ENCODE results near the gene HMG20A.

HMG20A gene

DNA sequence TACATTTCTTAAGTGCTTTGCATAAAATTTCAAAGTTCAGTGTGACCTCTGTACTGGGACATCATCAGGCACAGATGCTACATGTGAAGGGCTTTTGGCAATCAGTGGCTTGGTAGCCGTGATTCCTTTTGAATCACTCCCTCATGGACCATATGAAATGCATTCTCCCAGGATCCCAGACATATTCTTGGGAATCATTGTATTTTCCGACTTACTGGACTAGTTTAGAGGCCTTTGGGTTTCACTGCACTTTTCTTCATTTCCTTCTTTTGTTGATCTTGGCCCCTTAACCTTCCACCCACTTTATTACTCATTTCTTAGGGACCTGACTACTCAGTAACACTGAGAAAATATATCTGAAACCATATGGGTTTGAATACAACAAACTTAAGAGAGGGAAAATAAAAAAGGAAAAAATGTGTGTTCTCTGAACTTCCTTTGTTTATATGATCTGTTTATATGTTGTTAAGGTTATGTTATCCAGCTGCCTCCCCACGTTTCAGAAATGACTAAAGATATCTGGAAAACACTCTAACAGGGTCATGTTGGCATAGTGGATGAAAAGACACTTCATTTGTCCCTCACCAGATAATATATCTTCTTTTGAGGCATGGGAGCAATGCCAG is 35.1 kb downstream of the HMG20A start:
- in situ Hi-C loops (cut with HindIII; ENCODE audit: low pct_unique_long_range_greater_than_20kb, low sequenced_read_pairs), result no loop called here
- TF ChIP-seq JUND (IDR thresholded peaks at IDR 0.05; ENCODE audit: low read depth), result no peak
- DNase-seq (ENCODE audit: low read depth in 1 of 2, low spot score in 1 of 2), result no peak

DNA sequence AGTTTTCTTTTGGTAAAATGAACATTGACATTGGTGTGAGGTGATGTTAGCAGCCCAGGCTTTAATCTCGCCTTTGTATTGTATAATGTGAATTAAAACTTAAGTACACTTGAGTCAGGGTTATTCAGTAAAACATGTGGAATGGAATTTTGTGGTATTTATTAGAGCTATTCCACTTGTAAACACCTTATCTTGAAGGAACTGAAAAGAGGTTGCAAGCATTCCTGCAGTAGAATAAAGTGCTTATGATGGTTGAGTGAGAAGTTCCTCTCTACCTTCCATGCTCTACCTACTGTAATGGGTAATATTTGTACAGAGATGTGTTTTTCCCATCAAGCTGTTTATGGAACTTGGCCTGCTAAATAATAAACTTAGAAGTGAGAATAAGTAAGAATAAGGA is 36.1 kb downstream of the HMG20A start:
- in situ Hi-C loops (cut with HindIII; ENCODE audit: low pct_unique_long_range_greater_than_20kb, low sequenced_read_pairs), result no loop called here
- no peak for TF ChIP-seq JUND (IDR thresholded peaks at IDR 0.05; ENCODE audit: low read depth)
- no peak for DNase-seq (ENCODE audit: low read depth in 1 of 2, low spot score in 1 of 2)

DNA sequence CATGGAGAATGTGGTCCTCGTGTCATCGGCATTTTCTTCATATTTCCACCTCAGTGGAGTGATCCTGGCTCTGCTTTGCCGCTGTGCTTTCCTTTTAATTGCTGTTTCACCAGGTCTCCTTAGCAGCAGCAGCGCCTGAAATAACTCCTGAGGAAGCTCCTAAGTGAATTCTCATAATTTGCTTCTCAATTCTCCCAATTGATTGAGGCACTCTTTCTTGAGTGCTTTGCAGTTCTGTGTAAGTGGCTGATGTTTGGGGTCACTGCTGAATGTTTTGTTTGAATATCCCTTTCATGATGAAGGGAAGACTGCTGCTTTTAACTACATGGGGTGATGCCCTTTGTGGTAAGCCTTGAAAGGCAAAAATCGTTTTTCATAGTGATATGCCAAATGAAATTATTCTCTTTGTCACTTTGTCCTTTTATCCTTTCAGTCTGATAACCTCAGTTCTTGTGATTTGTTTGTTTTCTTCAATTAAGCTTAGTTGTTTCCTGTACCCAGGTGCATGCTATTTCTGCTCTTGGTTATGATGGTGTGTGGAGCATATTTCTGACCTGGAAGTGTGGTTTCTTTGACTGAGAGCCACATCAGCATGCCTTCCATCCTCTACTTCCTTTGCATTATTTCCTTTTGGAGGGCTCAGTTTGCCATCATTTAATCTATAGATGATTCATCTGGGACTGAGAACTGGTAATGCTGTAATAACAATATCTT is 36.7 kb downstream of the HMG20A start:
- TF ChIP-seq JUND (IDR thresholded peaks at IDR 0.05; ENCODE audit: low read depth), result no peak
- in situ Hi-C loops (cut with HindIII; ENCODE audit: low pct_unique_long_range_greater_than_20kb, low sequenced_read_pairs), result no loop called here
- DNase-seq (ENCODE audit: low read depth in 1 of 2, low spot score in 1 of 2), result no peak

DNA sequence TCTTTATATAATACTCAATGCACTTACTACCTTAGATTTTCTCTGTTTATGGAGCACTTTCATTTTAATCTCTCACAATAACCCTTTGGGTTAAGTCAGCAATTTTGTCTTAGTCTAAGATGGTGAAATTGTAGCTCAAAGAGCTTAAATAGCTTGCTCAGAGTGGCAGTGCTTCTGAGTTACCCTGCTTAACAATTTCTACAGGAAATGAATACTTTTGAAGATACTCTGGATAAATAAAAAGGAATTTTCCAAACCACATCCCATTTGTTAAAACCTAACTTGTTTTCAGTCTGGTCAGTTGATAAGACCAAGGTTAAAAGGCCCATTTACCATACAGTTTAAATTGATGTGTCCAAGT is 37.2 kb downstream of the HMG20A start:
- TF ChIP-seq JUND (IDR thresholded peaks at IDR 0.05; ENCODE audit: low read depth), result no peak
- in situ Hi-C loops (cut with HindIII; ENCODE audit: low pct_unique_long_range_greater_than_20kb, low sequenced_read_pairs), result no loop called here

DNA sequence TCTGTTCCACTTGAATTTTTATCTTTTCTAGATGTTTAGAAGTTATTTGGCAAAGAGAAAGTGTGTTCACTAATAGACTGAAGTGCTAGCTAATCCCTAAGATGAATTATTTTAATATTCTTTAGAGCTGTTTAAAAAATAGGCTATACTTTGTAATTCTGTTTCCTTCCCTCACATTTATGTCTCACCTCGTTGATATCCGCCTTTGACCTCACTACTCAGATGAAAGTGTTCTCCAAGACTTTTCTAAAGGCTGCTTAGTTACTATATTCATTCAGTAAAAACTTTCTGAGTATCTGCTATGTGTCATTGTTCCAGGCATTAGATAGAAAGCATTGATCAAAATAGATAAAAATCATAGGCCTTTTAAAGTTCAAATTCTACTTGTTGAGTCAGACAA is 38.3 kb downstream of the HMG20A start:
- in situ Hi-C loops (cut with HindIII; ENCODE audit: low pct_unique_long_range_greater_than_20kb, low sequenced_read_pairs), result no loop called here
- DNase-seq (ENCODE audit: low read depth in 1 of 2, low spot score in 1 of 2), result no peak
- TF ChIP-seq JUND (IDR thresholded peaks at IDR 0.05; ENCODE audit: low read depth), result no peak

More for the DNA sequence above, 37.2 kb downstream of the HMG20A start:
- DNase-seq (ENCODE audit: low read depth in 1 of 2, low spot score in 1 of 2), result no peak

DNA sequence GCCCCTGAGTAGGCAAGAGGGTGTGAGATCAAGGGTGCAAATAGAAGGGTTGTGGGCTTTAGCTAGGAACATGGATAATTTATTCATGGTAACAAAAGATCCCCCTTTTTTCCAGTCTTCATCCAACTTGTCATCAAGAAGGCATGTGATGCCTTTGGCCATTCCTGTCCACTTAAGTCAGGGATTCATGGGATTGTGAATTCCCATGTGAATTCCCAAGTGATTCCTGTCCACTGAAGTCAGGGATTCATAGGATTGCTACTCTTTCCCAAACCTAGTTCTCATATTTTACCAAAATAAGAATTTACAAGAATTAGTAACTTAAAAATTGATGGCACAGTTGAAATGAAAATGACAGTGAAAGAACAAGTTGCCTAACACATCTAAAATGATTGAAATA is 40.8 kb downstream of the HMG20A start:
- no peak for DNase-seq (ENCODE audit: low read depth in 1 of 2, low spot score in 1 of 2)
- in situ Hi-C loops (cut with HindIII; ENCODE audit: low pct_unique_long_range_greater_than_20kb, low sequenced_read_pairs), result no loop called here
- TF ChIP-seq JUND (IDR thresholded peaks at IDR 0.05; ENCODE audit: low read depth), result no peak

DNA sequence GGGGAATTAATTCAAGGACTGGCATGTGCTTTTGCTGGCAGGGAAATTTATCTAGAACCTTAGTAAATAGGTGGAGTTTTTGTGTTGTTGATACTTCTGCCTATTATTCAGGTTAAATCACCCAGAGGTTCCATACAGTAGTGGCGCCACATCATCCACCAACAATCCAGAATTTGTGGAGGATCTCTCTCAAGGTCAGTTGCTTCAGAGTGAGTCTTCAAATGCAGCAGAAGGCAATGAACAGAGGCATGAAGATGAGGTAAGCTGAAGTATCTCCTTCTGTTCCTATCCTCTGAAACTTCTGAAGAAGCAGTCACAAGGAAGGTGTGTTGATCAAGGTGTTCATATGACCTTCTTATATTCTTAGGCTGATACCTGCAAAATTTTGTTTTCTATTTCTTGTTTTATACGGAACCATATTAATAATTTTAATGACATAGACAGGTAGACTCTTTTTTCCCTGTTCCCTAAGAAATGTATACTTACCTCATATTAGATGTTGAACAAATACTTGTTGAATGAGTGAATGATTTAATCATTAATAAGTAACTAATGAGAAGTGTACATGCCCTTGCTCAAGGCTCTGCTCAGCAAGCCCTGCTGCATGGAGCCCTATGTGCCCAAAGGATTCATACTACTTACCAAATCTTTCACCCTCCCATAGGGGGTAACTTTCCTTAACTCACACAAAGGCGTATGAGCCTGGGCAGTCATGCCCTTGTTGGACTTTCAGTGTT is 43.6 kb downstream of the HMG20A start:
- TF ChIP-seq JUND (IDR thresholded peaks at IDR 0.05; ENCODE audit: low read depth), result no peak
- DNase-seq (ENCODE audit: low read depth in 1 of 2, low spot score in 1 of 2), result no peak
- in situ Hi-C loops (cut with HindIII; ENCODE audit: low pct_unique_long_range_greater_than_20kb, low sequenced_read_pairs), result no loop called here

DNA sequence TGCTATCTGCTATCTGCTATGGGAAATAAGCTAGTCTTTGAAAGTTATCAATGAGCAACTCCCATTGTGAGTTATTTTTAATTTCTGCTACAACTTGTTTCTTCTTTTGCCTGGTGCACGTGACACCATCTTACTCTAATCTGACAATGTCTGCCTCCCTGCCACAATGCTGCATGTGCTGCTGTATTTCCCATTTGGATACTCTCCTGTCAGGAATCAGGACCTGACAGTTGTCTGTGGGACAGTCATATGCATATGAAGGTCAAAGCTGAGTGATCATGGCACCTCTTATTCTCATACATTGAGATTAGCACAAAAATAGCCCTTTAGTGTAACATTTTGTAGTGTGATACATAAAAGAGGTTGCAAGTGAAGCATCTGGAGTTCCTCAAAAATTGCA is 45.8 kb downstream of the HMG20A start:
- no peak for TF ChIP-seq JUND (IDR thresholded peaks at IDR 0.05; ENCODE audit: low read depth)
- in situ Hi-C loops (cut with HindIII; ENCODE audit: low pct_unique_long_range_greater_than_20kb, low sequenced_read_pairs), result no loop called here
- no peak for DNase-seq (ENCODE audit: low read depth in 1 of 2, low spot score in 1 of 2)

DNA sequence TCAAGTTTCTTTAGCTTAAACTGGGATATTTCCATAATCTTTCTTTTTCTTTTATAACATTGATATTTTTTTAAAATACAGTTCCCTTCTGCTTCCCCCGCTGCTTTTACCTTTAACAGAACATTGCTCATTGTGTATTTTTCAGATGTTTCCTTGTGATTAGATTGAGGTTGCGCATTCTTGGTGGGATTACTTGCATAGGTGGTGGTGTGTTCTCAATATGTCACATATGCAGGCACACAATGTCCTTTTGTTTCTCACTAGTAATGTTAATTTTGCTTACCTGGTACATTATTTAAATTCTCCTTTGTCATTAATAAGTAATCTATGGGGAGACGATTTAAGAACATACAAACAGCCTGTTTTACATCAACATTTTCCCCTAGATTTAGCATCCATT is 48.2 kb downstream of the HMG20A start:
- no peak for TF ChIP-seq JUND (IDR thresholded peaks at IDR 0.05; ENCODE audit: low read depth)
- in situ Hi-C loops (cut with HindIII; ENCODE audit: low pct_unique_long_range_greater_than_20kb, low sequenced_read_pairs), result no loop called here
- no peak for DNase-seq (ENCODE audit: low read depth in 1 of 2, low spot score in 1 of 2)

DNA sequence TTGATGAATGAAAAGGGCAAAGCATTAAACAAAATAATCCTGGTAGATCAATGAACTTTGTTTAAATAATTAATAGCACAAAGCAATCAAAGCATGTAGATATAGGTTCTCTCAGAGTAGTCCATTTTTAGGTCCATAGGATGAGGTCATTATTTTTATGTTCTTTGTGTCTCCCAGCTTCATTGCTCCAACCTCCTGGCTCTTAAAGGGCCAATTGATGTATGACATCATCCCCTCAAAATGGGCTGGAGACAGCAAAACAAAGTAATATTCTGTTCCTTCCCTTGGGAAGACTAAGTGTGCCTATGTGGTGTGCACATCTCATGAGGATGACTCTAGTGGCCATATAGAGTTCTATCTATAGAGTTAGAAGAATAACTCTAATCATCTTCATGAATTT is 49.5 kb downstream of the HMG20A start:
- no peak for TF ChIP-seq JUND (IDR thresholded peaks at IDR 0.05; ENCODE audit: low read depth)
- no peak for DNase-seq (ENCODE audit: low read depth in 1 of 2, low spot score in 1 of 2)
- in situ Hi-C loops (cut with HindIII; ENCODE audit: low pct_unique_long_range_greater_than_20kb, low sequenced_read_pairs), result no loop called here

DNA sequence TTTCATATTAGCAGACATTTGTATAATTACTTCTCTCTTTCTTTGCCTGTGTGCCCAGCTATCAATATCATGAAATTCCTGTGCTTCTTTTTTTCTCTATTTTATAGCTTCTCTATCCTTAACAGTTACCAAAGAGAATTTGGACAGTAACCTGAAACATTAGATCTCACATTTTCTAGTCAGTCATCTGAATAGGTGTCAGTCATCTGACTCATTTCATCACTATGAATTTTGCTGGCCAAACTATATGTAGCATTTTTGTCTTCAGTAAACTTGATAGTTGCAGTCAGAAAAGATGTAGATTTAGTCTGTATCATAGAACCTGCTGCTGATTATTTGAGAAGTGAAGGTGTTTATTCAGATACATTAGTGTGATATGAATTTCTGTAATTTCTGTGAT is 52.6 kb downstream of the HMG20A start:
- in situ Hi-C loops (cut with HindIII; ENCODE audit: low pct_unique_long_range_greater_than_20kb, low sequenced_read_pairs), result no loop called here
- no peak for DNase-seq (ENCODE audit: low read depth in 1 of 2, low spot score in 1 of 2)
- TF ChIP-seq JUND (IDR thresholded peaks at IDR 0.05; ENCODE audit: low read depth), result no peak

DNA sequence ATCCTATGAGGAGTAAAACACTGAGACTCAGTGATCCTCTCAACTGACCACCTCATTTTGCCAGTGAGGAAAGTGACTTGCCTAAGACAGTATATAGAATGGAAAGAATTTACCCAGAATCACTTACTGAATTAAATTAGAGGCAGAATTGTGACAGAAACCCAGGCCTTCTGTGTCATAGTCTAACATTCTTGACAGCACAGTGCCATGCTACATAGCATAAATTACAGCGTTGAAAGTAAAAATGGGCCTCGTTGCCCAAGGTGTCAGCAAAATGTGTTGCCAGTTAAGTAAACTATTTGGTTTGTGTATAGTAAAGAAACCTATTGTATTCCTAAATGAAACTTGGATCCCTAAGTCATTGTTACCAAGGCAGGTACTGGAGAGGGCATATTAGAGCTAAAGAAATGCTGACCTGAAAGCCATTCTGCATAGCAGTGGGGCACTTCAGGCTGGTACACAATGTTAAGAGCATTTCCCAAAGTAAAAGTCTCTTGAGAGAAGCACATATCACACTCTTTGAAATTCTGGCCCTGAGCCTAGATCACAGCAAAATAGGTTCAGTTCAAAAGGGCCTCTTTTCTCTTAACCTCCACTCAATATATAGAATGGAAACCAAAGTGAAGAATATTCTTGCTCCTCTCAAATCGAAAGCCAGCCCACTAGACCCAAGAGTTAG is 53.8 kb downstream of the HMG20A start:
- in situ Hi-C loops (cut with HindIII; ENCODE audit: low pct_unique_long_range_greater_than_20kb, low sequenced_read_pairs), result no loop called here
- no peak for TF ChIP-seq JUND (IDR thresholded peaks at IDR 0.05; ENCODE audit: low read depth)
- DNase-seq (ENCODE audit: low read depth in 1 of 2, low spot score in 1 of 2), result no peak

DNA sequence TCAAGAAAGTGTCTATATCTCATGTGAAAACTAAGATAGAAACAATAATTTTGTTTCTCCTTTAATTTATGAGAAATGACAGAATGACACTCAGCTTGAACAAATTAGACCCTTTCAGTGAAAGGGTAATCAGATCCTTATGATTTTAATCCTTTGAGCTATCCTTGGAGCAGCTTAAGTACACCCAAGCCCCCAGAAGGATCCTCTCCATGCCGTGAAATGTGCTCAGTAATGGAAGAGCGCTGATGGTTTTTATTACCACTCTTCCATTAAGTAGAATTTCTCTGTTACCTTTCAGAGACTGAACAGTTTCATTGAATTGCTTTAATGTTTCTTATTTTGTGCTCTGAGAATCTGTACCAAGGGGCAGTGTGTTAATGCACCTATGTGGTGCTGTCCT is 54.3 kb downstream of the HMG20A start:
- no peak for DNase-seq (ENCODE audit: low read depth in 1 of 2, low spot score in 1 of 2)
- in situ Hi-C loops (cut with HindIII; ENCODE audit: low pct_unique_long_range_greater_than_20kb, low sequenced_read_pairs), result no loop called here
- TF ChIP-seq JUND (IDR thresholded peaks at IDR 0.05; ENCODE audit: low read depth), result no peak

Data from T47D (cell line).